Measurements from ENCODE around the gene SAP30L.

SAP30L gene

DNA sequence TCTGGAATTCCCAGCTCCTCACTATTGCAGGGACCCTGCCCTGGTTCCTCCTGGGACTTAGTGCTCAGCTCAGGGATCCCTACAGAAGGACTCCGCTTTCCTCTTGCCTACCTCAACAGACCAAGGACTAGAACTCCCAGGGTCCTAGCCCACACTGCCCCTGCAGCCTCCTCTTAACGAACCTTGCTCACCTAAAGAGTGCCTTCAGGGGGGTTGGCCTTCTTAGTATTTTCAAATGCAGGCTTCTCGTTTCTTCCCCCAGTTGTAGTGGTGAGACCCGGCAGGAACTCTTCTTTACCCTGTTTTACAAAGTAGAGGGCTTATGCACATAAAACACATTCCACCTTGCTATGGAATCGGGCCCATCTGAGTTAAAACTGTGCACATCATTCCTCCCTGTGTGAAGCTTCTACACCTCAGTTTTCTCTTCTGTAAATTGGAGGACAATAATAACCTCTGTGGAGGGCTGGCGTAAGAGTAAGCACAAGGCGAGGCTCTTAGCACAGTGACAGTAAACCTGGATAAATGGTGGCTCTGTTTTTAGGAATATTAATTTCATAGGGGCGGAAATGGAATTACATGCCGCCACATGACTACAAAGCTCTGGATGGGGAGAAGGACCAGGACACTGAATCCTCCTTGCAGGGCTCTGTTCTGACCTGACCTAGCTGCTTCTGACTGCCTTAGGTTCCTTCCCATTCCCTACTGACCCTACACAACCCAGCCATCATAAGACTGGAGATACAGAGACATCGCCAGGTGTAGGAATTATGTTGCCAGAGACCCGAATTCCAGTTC, 36.0 kb downstream of the SAP30L start:
- no peak for DNase-seq

DNA sequence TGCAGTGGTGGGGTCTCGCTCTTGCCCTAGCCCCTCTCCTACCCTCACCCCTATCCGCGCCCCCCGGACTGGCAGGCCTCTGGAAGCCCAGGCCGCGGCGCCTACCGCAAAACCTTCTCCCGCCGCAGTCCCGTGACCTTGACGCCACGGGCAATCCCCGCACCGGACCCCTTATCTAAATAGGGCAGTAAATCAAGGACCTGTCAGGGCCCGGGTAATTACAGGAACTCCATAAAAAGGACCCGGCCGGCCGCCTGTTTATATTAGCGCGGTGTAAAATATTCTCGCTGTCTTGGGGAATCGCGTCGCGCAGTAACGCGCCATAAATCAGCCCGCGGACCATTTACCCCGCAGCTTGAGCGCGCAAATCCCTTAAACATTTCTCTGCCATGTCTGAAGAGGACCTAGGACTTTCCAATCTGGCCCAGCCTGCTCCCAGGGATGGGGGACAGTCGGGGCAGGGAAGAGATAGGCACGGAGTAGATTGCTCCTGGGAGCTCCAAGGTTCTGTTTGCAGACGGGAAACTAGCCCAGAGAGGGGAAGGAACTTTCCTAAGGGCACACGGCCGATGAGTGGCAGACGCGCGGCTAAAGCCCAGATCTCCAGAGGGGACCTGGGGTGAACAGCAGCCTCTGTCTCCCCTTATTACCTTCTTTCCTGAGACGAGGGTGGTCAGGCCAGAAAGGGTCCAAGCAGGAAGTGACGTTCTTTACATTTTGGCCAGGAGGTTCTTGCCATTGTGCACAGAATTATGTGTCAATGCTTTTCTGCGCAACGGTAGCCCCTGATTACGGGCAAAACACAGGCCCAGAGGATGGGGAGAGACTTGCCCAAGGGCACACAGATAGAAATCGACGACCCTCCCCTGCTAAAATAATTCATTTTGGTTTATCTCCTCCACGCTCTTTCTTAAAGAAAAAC, 37.0 kb downstream of the SAP30L start:
- no peak for DNase-seq

- no peak for DNase-seq
Observed at GRCh38 chr5:154483654-154484392, 38.0 kb downstream of the SAP30L start.

- no peak for DNase-seq
Observed at GRCh38 chr5:154484393-154485095, 38.7 kb downstream of the SAP30L start.

DNA sequence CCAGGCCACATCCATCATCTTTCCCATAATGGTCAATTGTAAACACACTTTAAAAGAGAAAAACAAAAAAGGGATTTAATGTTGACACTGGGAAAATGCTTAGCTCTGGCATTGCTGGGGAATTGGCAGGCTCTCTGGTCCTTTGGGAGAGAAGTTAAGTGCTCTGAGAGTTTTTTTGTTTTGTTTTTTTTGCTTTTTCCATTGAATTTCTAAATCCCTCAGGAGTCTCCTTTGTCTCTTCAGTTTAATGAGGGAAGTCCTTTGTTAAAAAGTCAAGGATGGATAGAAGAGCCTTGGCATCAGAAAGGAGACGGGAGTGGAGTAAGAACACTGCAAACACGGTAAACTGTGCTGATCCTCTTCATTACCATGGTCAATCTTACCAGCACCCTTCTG, 39.3 kb downstream of the SAP30L start:
- no peak for DNase-seq

DNA sequence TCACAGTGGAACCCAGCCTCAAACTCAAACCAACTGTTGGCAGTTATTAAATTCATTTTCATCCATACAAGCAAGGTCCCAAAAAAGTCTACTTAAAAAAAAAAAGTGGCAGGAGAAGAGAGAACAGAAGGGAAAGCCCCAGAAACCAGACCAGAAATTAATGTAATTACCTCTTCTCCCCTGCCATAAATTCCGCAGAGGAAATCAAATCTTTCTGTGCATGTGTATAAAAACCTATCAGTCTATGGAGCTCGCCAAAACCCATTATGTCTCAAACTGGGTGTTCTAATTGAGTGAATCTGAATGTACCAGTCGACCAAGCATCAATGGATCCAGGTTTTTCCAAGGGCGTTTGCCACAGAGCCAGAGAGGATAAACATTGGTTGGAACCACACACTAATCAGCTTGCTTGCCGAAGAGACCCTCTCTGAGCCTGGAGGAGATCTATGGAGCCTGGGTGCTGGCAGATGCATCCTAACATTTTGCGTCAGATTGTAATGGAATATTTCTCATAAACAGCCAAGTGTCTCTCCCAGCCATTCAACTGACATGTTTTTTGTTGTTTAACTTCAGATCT, 40.1 kb downstream of the SAP30L start:
- DNase-seq, result no peak

DNA sequence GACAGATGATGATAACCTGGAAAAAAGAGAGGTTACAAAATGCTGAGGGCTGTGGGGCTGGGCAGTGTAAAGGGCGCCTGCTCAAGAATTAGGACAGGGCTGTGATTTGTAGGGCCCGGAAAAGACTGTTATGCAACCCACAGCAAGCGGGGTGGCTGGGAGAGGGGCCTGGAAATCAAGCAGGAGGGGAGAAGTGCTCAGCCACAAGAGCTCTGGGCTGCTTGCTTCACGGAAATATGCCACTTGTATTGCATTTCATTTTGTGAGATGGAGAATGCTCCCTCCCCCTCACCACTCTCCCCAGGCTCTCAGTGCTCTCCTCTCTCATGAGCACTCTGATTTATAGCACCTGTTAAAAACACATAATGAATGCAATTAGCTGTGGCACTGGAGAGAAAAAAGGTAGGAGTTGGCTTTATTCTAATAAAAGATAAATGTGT, 40.6 kb downstream of the SAP30L start:
- DNase-seq, result no peak

DNA sequence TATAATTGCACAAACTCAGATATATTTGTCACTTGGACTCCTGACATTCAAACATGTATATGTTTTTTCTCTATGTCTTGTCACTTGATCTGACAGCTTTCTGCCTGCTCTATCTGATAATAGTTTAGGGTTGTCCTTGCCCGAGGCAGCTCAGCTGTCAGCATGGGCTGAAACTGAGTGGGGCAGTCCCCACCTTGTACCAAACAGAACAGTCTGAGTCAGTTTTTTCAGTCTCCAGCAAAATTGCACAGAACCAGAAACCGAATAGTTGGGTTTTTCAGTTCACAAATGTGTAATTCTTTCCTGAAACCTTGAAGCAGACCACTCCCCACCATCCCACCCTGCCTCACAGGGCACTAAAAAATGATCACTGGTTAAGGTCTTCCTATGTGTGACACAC, 41.7 kb downstream of the SAP30L start:
- DNase-seq, result no peak

DNA sequence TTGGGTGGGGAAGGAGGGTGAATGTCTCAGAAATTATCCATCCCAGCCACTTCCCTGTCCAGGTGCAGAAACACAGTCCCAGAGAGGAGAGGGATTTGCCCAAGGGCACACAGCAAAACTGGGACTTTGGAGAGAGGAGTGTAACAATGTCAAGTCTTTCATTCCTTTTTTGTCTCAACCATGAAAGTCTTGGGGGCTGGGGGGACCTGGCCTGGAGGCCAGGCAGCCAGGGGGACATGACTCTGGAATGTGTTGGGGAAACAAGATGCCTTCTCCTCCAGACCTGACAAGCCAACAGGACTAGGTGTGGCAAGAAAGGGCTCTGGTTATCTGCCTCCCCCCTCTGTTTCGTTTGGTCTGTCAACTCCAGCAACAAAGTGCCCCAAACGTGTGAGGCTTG, 46.1 kb downstream of the SAP30L start:
- no peak for DNase-seq

GRCh38 chr5:154493274-154493673, 47.5 kb downstream of the SAP30L start:
- DNase-seq, result no peak

GRCh38 chr5:154494036-154494435, 48.2 kb downstream of the SAP30L start:
- DNase-seq, result no peak

DNA sequence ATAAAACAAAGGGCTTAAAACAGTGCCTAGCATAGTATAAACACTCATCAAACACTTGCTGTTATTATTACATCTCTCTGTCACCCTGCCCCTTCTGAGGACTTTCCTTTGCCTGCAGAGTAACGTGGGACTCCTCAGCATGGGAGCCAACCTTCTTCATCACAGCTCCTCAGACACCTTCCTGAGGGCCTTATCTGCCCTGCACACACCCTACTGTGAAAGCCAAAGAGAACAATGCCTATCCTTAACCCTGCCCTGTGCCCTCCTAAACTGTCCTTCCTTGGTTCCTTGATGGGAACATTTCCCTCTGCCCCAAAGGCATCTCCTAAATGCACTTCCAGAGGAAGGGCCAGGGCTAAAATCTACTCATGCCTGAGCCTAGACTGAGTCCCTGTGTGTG, 52.8 kb downstream of the SAP30L start:
- DNase-seq, result no peak

DNA sequence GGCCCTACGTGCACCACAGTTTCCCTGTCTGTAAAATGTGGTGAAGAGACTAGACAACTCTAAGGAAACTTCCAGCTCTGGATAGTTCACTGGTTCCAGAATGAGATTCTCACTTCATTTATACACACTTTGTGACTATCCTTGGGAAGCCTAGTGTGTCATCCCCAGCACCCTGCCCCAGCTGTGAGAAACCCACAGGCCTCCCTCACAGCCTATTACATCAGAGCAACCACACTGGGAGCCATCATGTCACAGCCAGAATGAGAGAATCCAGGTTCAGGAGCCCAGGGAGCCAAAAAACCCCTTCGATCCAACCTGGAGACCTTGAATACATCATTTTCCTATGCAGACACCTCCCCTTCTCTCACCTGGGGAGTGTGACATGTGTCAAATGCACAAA, 53.2 kb downstream of the SAP30L start:
- DNase-seq, result no peak

GRCh38 chr5:154501566-154501965, 55.8 kb downstream of the SAP30L start:
- no peak for DNase-seq

DNA sequence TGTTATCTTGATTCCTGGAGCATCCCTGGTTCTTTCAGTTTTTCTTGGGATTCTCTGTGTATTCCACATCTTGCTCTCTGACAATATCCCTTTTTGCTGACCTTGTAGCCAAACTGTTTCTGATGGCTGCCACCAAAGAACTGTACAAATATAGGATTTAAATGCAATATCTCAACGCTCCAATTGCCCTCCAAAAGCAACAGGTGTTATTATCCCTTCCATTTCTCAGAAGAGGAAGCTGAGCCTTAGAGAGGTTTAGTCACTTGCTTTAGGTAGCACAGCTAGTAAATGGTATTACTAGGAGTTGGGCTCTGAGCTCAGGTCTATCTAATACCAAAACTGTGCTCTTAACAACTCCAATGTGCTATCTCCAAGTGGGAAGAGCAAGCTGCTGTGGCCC, 56.4 kb downstream of the SAP30L start:
- DNase-seq, result no peak

GRCh38 chr5:154503698-154504039, 57.9 kb downstream of the SAP30L start:
- no peak for DNase-seq

DNA sequence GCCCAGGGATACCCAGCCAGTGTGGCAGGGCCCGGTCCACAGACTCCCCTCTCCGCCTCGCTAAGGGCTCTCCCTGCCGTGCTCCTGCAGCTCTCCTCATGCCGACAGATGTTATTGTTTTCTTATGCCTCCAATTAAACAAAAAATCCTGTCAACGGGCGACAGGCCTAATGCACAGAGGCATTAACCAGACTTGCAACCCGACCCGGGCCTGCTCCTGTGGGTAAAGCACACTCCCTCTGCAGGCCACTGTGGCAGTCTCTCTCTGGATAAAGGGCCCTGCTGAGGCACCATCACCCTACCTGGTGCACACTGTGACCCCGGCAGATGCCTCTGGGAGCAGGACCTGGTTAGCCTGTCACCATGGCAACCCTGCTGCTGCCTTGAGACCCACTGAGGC, 59.8 kb downstream of the SAP30L start:
- DNase-seq, result no peak

DNA sequence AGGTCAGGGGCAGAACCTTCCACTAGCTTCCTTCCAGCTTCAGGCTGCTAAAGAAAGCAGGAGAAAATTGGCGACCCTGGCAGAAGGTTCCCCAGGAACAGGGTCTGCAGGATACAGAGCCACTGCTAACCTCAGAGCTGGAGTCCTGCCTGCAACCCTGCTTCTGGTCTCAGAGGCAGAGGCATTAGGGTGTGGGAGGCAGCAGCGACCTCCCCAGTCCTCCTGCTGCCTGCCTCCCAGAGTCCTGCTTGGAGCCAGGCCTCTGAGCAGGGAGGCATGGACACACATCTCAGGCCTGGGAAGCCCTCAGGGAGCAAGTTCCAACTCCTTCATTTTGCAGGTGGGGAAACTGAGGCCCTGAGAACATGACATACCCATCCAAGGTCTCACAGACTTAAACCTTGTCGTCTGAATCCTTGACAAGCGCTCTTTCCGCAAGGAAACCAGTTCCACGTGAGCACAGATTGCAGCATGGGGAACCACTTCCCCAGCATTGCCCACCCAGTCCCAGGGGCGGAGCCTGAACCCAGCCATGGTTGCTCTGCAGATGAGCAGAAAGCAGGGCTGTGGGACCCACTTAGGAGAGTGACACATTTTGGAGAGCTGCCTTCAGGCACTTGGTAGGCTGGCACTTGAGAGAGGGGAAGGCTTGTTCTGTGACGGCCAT, 60.4 kb downstream of the SAP30L start:
- DNase-seq, result no peak

DNA sequence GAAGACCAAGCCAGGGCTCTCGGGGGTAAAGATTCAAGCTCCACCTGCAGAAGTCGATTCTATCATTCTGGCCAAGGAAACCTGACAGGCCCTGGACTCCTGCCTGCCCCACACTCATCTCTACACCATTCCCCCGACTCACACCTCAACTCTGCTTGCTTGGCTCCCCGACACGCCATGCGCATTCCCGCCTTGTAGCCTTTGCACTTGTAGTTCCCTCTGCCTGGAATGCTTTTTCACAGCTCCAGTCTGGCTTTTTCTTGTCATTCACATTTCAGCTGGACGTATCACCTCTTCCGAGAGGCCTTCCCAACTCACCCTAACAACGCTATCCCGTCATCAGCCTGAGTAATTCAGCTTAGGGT, 60.9 kb downstream of the SAP30L start:
- no peak for DNase-seq

DNA sequence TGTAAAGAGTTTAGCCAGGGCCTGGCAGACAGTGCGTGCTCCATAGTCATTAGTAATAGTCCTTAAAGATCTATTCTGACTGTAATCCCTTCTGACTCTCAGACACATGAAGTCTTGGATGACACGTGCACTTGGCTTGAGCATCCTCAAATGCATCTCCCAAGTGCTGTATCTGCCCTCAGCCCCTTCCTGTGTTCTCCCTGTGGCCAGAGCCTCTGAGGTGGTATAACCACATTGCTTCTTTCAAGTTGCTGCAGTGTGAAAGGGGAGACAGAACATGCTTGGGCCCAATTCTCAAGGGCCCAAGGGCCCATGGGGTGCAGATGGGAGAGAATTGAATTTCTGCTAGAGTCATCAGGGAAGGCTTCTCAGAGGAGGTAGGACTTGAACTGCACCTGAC, 62.3 kb downstream of the SAP30L start:
- DNase-seq, result no peak

DNA sequence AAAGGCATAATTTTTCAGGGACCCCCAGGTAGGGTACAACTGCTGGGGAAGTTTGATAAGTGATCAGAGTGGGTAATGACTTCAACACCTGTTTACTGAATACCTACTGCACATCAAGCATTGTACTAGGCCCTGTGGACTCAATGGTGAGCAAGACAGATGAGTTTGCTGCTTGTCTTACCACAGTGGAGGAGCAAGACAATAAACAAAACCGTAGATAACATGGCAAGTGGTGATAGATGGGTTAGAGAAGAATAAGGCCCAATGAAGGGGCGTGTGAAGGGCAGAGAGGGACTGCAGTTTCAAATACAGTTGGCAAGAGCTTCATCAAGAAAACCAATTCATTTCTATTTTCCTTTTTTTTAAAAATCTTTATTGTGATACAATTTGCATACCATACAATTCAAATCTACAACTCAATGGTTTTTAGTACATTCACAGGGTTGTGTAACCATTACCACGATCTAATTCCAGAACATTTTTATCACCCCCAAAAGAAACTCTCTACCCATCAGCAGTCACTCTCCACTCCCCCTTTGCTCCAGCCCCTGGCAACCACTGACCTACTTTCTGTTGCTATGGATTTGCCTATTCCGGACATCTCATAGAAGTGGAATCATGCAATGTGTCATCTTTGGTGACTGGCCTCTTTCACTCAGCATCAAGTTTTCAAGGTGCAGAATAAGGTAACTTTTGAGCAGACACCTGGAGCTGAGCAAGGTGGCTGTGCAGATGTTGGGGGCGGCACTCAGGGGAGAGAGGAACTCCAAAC, 64.2 kb downstream of the SAP30L start:
- no peak for DNase-seq
